Measurements from ENCODE around the gene MYO1C.
"Not testable (repeated sequence)": the region's sequence is repeated elsewhere in the genome, so short reads cannot be mapped to it uniquely, and the experiment has no call there.

The MYO1C gene

DNA sequence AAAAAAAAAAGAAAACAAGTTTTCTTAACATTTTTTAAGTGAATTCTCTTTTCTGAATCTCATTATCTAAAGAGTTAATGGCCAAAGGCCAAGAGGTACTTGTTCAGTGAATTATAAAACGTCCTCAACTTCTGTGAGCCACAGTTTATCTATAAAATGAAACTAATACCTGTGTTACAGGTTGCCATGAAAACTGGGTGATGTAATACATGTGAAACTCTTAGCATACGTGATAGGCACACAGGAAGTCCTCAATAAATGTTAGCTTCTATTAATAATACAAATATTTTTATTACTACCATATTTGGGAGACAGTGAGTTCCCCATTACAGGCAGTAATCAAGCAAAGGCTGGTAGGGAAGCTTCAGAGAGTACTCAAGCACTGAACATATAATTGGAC lies 37.4 kb upstream of the MYO1C start:
- Histone ChIP-seq H4K20me1 (ENCODE audit: low read depth, low read length) (no peaks in the 10 kb centered on the region), H3K27ac (ENCODE audit: low read depth, low read length) (no peak overlapping the region), H3K9ac (ENCODE audit: low read length) (no peak overlapping the region)

DNA sequence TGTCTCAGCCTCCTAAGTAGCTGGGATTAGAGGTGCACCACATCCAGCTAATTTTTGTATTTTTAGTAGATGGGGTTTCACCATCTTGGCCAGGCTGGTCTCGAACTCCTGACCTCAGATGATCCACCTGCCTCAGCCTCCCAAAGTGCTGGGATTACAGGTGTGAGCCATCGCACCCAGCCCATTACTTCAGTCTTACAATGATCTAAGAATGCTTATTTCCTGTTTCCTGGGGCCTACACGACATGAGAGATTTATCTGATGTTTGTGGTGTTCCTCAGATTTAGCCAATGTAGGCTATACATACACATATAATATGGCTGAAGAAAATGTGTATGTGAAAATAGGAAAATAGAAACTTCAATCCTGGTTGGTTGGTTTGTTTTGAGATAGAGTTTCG lies 34.4 kb upstream of the MYO1C start:
- not testable (repeated sequence) for H3K79me2 ChIP-seq (ENCODE audit: insufficient read depth, low read length); H3K27ac ChIP-seq (ENCODE audit: low read depth, low read length); H3K9me3 ChIP-seq (ENCODE audit: insufficient read depth, low read length); H3F3A ChIP-seq (ENCODE audit: insufficient read depth); H3K9me2 ChIP-seq (replicated peaks; ENCODE audit: insufficient read depth, low read length); H3K4me2 ChIP-seq (ENCODE audit: low read depth, low read length, poor library complexity, severe bottlenecking); H3K4me3 ChIP-seq (ENCODE audit: insufficient read depth, low read length, poor library complexity, severe bottlenecking); H3K36me3 ChIP-seq (ENCODE audit: low read length); H3K27me3 ChIP-seq (ENCODE audit: low read length); H3K9ac ChIP-seq (ENCODE audit: low read length); H2AFZ ChIP-seq (ENCODE audit: low read depth, low read length, severe bottlenecking); H4K20me1 ChIP-seq (ENCODE audit: low read depth, low read length)

More for the DNA sequence above, 37.4 kb upstream of the MYO1C start:
- peaks cover 4% of the 10 kb centered on the region; the same call in 1 of the 2 replicates for H3K36me3 ChIP-seq (ENCODE audit: low read length)
- no peak overlapping the region for H3K4me3 ChIP-seq (ENCODE audit: insufficient read depth, low read length, poor library complexity, severe bottlenecking)
- no peaks in the 10 kb centered on the region for H3K27me3 ChIP-seq (ENCODE audit: low read length)
- H3K79me2 ChIP-seq (ENCODE audit: insufficient read depth, low read length), result no peaks in the 10 kb centered on the region
- TF ChIP-seq, protein P1, sequence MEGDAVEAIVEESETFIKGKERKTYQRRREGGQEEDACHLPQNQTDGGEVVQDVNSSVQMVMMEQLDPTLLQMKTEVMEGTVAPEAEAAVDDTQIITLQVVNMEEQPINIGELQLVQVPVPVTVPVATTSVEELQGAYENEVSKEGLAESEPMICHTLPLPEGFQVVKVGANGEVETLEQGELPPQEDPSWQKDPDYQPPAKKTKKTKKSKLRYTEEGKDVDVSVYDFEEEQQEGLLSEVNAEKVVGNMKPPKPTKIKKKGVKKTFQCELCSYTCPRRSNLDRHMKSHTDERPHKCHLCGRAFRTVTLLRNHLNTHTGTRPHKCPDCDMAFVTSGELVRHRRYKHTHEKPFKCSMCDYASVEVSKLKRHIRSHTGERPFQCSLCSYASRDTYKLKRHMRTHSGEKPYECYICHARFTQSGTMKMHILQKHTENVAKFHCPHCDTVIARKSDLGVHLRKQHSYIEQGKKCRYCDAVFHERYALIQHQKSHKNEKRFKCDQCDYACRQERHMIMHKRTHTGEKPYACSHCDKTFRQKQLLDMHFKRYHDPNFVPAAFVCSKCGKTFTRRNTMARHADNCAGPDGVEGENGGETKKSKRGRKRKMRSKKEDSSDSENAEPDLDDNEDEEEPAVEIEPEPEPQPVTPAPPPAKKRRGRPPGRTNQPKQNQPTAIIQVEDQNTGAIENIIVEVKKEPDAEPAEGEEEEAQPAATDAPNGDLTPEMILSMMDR (IDR thresholded peaks at IDR 0.05; ENCODE audit: insufficient read depth, low read length, poor library complexity, severe bottlenecking), result no peak
- no peak for TF ChIP-seq EZH2phosphoT487 (conservative IDR thresholded peaks at IDR 0.05; ENCODE audit: low read length)
- no peak overlapping the region for H2AFZ ChIP-seq (ENCODE audit: low read depth, low read length, severe bottlenecking)
- no peaks in the 10 kb centered on the region for H3K9me2 ChIP-seq (replicated peaks; ENCODE audit: insufficient read depth, low read length)
- no peak overlapping the region for H3K4me2 ChIP-seq (ENCODE audit: low read depth, low read length, poor library complexity, severe bottlenecking)
- H3K9me3 ChIP-seq (ENCODE audit: insufficient read depth, low read length), result no peaks in the 10 kb centered on the region
- H3F3A ChIP-seq (ENCODE audit: insufficient read depth), result no peaks in the 10 kb centered on the region

DNA sequence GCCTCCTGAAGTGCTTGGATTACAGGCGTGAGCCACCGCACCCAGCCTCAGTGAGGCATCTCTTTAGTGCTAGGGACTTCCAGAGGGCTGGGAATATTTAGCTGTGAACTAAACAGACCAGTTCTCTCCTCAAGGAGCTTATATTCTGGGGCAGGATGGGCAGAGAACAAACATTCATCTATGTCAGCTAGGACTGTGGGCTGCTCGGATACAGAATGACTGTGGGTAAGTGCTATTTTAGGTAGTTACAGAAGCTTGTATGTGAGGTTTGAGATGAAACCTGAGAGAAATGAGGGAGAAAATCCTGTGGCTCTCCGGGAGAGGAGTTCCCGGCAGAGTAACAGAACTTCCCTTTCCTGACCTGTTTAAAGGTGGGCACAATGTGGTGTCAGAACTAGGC lies 30.1 kb upstream of the MYO1C start:
- H3K4me2 ChIP-seq (ENCODE audit: low read depth, low read length, poor library complexity, severe bottlenecking), result no peak overlapping the region
- H3K27me3 ChIP-seq (ENCODE audit: low read length), result no peaks in the 10 kb centered on the region
- no peaks in the 10 kb centered on the region for H4K20me1 ChIP-seq (ENCODE audit: low read depth, low read length)
- no peaks in the 10 kb centered on the region for H3K9me2 ChIP-seq (replicated peaks; ENCODE audit: insufficient read depth, low read length)
- H3K9me3 ChIP-seq (ENCODE audit: insufficient read depth, low read length), result no peaks in the 10 kb centered on the region
- H3K79me2 ChIP-seq (ENCODE audit: insufficient read depth, low read length), result 0 out of 2 replicates have a peak, but pooled peaks cover 2% of the 10 kb centered on the region
- H3K36me3 ChIP-seq (ENCODE audit: low read length), result no peaks in the 10 kb centered on the region
- peaks cover 8% of the 10 kb centered on the region for H3F3A ChIP-seq (ENCODE audit: insufficient read depth)
- TF ChIP-seq, protein P1 (IDR thresholded peaks at IDR 0.05; ENCODE audit: insufficient read depth, low read length, poor library complexity, severe bottlenecking), result no peak
- no peak for TF ChIP-seq EZH2phosphoT487 (conservative IDR thresholded peaks at IDR 0.05; ENCODE audit: low read length)
- H3K4me3 ChIP-seq (ENCODE audit: insufficient read depth, low read length, poor library complexity, severe bottlenecking), result no peak overlapping the region
- H2AFZ ChIP-seq (ENCODE audit: low read depth, low read length, severe bottlenecking), result no peak overlapping the region
- H3K27ac ChIP-seq (ENCODE audit: low read depth, low read length), result no peak overlapping the region
- no peak overlapping the region for H3K9ac ChIP-seq (ENCODE audit: low read length)

DNA sequence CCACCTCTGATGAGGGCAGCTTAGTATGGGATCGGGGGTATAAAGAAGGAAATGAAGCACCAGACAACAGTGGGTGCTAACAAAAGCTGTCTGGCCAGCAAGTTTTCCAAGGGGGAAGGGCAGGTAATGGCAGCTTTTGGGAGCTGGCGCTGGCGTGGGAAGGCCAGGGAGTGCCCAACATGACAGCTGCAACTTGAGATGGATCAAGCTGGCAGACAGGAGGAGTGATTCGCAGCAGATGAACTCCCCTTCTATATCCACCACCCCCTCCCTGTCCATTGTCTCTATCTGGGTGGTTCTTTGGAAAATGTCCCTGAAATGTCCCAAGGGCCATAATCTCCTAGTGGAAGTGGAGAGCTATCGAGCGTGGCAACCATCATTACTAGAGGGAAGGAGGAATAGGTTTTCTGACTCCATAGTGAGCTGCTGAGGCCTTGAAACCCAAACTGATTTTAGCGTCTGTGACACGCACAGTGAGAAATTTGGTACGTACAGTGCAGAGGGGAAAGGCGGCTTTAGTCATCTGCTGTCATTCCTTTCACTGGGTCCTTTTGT lies 28.7 kb upstream of the MYO1C start:
- Histone ChIP-seq H4K20me1 (ENCODE audit: low read depth, low read length) (no peaks in the 10 kb centered on the region), H3K9ac (ENCODE audit: low read length) (no peak overlapping the region), H3K4me3 (ENCODE audit: insufficient read depth, low read length, poor library complexity, severe bottlenecking) (no peak overlapping the region), H3K27me3 (ENCODE audit: low read length) (no peaks in the 10 kb centered on the region), H2AFZ (ENCODE audit: low read depth, low read length, severe bottlenecking) (no peak overlapping the region), H3K36me3 (ENCODE audit: low read length) (no peaks in the 10 kb centered on the region), H3K27ac (ENCODE audit: low read depth, low read length) (no peak overlapping the region), H3K9me3 (ENCODE audit: insufficient read depth, low read length) (no peaks in the 10 kb centered on the region), H3F3A (ENCODE audit: insufficient read depth) (peaks cover 11% of the 10 kb centered on the region), H3K9me2 (replicated peaks; ENCODE audit: insufficient read depth, low read length) (no peaks in the 10 kb centered on the region), H3K79me2 (ENCODE audit: insufficient read depth, low read length) (peaks cover 6% of the 10 kb centered on the region; the same call in 1 of the 2 replicates), H3K4me2 (ENCODE audit: low read depth, low read length, poor library complexity, severe bottlenecking) (no peak overlapping the region)
- TF ChIP-seq, protein P1 (IDR thresholded peaks at IDR 0.05; ENCODE audit: insufficient read depth, low read length, poor library complexity, severe bottlenecking), result no peak
- TF ChIP-seq EZH2phosphoT487 (conservative IDR thresholded peaks at IDR 0.05; ENCODE audit: low read length), result no peak
